NT2/D1 (cell line): Measurements from ENCODE around the gene GRID2.

ENCODE experiments used
- YY1 ChIP-seq: IDR thresholded peaks from 2 replicates; pipeline ENCODE4 v1.6.1; 2011; ENCODE audit not compliant: insufficient read length, insufficient read depth
- ZNF274 ChIP-seq: IDR thresholded peaks from 2 replicates; pipeline ENCODE4 v1.6.1; 2011; ENCODE audit warnings: mild to moderate bottlenecking, low read depth, low read length

DNA sequence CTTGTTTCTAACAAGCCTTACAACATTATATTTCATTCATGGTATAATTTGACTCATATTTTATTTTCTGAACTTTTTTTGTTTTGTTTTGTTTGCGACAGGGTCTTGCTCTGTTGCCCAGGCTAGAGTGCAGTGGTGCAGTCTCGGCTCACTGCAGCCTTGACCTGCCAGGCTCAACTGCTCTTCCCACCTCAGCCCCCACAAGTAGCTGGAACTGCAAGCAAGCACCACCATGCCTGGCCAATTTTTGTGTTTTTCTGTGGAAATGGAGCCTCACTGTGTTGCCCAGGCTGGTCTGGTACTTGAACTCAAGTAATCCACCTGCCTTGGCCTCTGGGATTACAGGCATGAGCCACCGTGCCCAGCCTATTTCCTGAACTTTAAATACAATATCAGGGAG lies 42.5 kb downstream of the GRID2 start:
- TF ChIP-seq ZNF274 (no peak), YY1 (no peak)
